GM12865 (cell line): ENCODE results near the gene RASGEF1C.

Source experiments
- DNase-seq: peaks from one replicate; pipeline ENCODE4 v3.0.0; 2010; ENCODE audit warnings: low read depth
- H3K4me3 ChIP-seq: 2 replicates; pipeline ENCODE4 v1.5.1; 2011; ENCODE audit warnings: mild to moderate bottlenecking, low read depth, low read length, control low read depth
- TF ChIP-seq, protein P1 (sequence below): IDR thresholded peaks from 2 replicates; pipeline ENCODE4 v1.5.1; 2011; ENCODE audit warnings: low read length, control low read depth, low read depth, inconsistent platforms; ENCODE audit not compliant: insufficient read depth; ENCODE audit errors: missing control alignments

RASGEF1C gene

DNA sequence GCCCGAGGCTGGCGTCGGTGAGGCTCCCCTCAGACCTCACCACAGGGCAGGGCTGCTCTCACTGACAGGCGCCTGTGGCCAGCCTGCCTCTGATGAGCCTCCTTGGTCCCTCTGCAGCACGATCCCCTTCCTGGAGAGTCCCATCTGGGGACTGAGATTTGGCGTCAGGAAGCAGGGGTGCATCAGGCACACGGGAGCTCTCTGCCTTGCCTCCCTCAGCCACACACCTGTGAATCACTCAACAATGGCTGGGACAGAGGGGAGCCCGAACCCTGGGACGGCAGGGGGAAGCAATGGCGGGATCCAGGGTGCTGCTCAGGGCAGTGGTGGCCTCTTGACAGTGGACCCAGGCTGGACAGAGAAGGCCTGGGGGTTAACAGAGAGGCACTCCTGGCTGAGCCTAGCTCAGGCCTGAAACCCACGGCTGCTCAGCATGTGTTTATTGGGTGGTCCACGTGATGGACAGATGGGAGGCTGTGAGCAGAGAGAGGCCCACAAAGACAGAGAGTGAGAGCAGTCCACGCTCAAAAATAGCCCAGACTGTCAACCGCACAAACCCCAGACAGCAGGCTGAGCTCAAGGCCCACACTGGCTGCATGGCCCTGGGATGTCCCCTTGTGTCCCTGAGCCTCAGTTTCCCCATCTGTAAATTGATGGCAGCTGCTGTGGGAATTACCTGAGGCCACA lies 11.9 kb downstream of the RASGEF1C start:
- TF ChIP-seq, protein P1, sequence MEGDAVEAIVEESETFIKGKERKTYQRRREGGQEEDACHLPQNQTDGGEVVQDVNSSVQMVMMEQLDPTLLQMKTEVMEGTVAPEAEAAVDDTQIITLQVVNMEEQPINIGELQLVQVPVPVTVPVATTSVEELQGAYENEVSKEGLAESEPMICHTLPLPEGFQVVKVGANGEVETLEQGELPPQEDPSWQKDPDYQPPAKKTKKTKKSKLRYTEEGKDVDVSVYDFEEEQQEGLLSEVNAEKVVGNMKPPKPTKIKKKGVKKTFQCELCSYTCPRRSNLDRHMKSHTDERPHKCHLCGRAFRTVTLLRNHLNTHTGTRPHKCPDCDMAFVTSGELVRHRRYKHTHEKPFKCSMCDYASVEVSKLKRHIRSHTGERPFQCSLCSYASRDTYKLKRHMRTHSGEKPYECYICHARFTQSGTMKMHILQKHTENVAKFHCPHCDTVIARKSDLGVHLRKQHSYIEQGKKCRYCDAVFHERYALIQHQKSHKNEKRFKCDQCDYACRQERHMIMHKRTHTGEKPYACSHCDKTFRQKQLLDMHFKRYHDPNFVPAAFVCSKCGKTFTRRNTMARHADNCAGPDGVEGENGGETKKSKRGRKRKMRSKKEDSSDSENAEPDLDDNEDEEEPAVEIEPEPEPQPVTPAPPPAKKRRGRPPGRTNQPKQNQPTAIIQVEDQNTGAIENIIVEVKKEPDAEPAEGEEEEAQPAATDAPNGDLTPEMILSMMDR, result no peak
- no peak for DNase-seq
- no peak overlapping the region for H3K4me3 ChIP-seq

DNA sequence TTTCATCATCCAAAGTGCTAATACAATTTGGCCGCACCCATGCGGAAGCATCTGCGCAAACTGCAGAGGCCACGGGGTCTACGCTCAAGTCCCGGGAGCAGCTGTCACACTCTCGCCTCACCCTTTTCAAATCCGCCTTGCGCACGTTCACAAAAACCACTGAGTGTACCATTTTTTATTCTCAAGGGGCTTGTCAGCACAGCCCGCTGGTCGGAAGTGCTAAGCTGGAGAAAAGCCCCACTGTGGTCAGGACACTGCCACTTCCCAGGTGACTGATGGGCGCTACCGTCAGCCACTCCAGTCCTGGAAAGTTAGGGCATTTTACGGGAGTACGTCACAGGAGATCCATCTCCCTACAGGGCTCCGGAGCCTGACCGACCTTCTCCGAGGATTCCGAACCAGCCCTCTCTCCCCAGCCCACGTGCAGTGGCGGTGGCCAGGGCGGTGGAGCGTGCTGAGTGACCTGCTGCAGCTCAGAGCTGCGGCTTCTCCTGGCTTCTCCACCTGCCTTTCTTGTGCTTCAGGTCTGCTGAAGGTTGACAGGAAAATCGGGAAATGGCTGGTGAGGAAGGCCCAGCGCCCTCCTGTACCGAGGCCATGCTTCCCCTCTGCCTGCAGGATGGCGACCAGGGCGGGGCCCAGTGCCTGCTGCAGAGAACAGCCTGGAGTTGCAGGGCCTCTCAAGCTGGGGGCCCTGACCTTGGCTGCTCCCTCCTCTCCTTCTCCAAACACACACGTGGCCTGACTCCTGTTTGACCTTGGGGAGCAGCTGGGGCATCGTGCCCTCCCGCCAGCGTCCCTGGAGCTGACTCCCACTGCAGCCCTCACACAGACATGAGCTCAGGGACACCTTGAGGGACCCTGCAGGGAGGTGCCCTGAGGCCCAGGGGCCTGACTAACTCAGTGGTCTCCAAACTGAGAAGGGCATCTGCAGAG lies 14.3 kb downstream of the RASGEF1C start:
- TF ChIP-seq, protein P1, result no peak
- no peak overlapping the region for H3K4me3 ChIP-seq
- DNase-seq, result no peak

DNA sequence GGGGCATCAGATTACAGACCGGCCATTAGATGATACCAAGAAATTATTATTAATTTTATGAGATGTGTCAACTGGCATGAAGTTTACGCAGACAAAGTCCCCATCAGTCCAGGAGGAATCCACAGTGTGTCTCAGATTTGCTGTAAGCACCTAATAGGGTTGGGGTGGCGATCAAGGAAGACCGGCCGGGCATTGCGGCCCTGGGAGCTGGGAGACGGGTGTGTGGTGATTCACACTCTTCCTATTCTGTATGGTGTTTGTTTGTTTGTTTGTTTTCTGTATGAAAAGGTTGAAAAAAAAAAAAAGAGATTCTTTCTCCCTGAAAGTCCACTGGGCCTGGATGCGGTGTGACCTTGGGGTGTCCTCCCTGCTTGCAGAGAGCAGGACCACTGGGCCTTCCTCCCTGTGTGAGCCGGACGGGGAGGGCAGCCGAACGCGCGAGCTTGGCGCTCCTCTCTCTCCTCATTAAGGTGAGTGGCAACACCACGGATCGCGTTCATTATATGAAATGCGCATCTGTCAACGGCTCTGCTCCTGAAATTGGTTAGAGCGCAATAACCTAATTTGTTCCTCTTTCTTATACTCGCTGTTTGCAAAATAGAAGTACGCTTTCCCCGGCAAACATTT lies 15.1 kb downstream of the RASGEF1C start:
- TF ChIP-seq, protein P1, result no peak
- H3K4me3 ChIP-seq, result no peak overlapping the region
- DNase-seq, result no peak

DNA sequence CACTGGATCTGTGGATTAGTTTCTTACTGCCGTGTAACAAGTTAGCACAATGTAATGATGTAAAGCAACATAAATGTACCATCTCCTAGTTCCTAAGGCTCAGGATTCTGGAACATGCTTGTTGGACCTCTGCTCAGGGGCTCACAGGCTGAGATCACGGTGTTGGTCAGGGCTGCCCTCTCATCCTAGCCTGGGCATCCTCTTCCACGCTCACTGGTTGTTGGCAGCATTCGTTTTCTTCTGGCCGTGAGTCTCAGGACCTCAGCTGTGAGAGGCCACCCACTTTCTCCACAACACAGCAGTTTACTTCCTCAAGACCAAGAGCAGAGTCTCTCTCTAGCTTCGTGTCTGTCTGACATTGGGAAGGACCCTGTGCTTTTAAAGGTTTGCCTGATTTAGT lies 17.3 kb downstream of the RASGEF1C start:
- TF ChIP-seq, protein P1, result no peak
- H3K4me3 ChIP-seq, result no peak overlapping the region
- DNase-seq, result no peak

DNA sequence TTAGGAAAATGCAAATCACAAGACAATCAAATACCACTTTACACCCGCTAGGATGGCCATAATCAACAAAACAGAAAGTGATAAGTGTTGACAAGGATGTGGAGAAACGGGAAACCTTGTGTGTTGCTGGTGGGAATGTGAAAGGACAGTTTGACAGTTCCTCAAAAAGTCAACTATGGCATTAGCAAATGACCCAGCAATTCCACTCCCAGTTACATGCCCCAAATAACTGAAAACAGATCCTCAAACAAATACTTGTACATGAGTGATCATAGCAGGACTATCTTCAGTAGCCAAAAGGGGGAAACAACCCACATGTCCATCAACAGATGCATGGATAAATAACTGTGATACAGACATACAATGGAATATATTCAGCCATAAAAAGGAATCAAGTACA lies 21.2 kb downstream of the RASGEF1C start:
- DNase-seq, result no peak
- H3K4me3 ChIP-seq, result no peak overlapping the region
- TF ChIP-seq, protein P1, result no peak

DNA sequence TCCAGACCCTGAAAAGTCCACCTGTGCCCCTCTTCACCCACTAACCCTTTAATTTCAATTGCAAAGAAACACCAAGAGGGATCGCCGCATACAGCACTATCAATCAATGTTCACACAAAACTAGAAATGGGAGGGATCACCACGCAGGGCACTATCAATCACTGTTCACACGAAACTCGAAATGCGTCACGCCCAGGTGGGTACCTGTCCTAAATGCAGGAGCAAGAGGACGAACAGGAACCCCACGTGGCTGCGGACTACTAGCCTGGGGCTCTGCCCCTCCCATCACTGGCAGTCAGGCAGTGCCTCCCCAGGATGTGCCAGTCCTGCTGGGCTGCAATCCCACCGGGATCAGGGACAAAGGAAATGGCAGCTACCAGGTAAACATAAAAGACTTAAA lies 28.2 kb downstream of the RASGEF1C start:
- H3K4me3 ChIP-seq, result no peak overlapping the region
- no peak for DNase-seq
- TF ChIP-seq, protein P1, result no peak
